HCT116 (cell line): ENCODE data around the gene DNMT1. TPM values are rescaled to one million over a fixed set of nuclear protein-coding genes. Genes with fewer than 3 reads are reported as not detected.
"Not testable (repeated sequence)": the region's sequence is repeated elsewhere in the genome, so short reads cannot be mapped to it uniquely, and the experiment has no call there.

ENCODE experiments used
- ATAC-seq: fragments of 200-7000 bp; cut with Tn5 transposase; 2 replicates; pipeline ENCODE4 v1.9.1; 2020; ENCODE audit warnings: mild to moderate bottlenecking, moderate library complexity
- BruUV-seq: library from RNA; stranded (reverse); fragments of 400-500 nt; replicated peaks from 2 replicates; lab custom pipeline; 2021; lab: Mats Ljungman, UMichigan
- CTCF ChIA-PET: fragments of 300-600 bp; sonication (Branson Sonifier 250); formaldehyde crosslinking; loops from one replicate; lab custom pipeline; 2021; ENCODE audit warnings: antibody characterized with exemption; lab: Charles Lee
- POLR2A ChIA-PET: fragments of 300-600, 350-600 bp; sonication (Branson Sonifier 250); formaldehyde crosslinking; loops from one replicate; lab custom pipeline; 2021; ENCODE audit warnings: antibody characterized with exemption; lab: Charles Lee
- RAD21 ChIA-PET, 2 experiments: fragments of 300-600 bp; sonication (Branson Sonifier 250); formaldehyde crosslinking; loops; one replicate each; lab custom pipeline; 2023; ENCODE audit warnings: low total read pairs in 2 of 2; ENCODE audit not compliant: uncharacterized antibody in 2 of 2, unreplicated experiment in 2 of 2, low non-redundant PET in 1 of 2; lab: Charles Lee
- DNase-seq: peaks from one replicate; pipeline ENCODE4 v3.0.0-alpha.2; 2010; ENCODE audit warnings: low read depth, low spot score
- H2AFZ ChIP-seq: fragments of 200-600 bp; shearing (Covaris generic), sonication (generic); 2 replicates; pipeline ENCODE4 v1.6.1; 2017; ENCODE audit warnings: low read depth, mixed run types, mixed read lengths, antibody characterized with exemption, low read length; ENCODE audit not compliant: poor library complexity, severe bottlenecking
- H3K27ac ChIP-seq: 2 replicates; pipeline ENCODE4 v1.5.1; 2012; ENCODE audit warnings: low read depth, low read length
- H3K27me3 ChIP-seq: fragments of 200-600 bp; sonication (generic); 2 replicates; pipeline ENCODE4 v1.6.1; 2016; ENCODE audit warnings: mixed run types, low read length, mixed read lengths; ENCODE audit not compliant: insufficient read depth
- H3K36me3 ChIP-seq, 2 experiments: fragments of 200-500 bp in 1 of 2; fragments of 200-600 bp in 1 of 2; sonication (Bioruptor generic) in 1 of 2; sonication (generic) in 1 of 2; 2 replicates each; pipeline versions ENCODE4 v1.5.1 to v1.6.1; 2014 to 2016; ENCODE audit warnings: low read length in 2 of 2, inconsistent platforms in 1 of 2, mixed read lengths in 1 of 2, mixed run types in 1 of 2; ENCODE audit not compliant: insufficient read depth in 2 of 2, control insufficient read depth in 1 of 2
- H3K4me1 ChIP-seq, 2 experiments: fragments of 200-600 bp in 1 of 2; sonication (generic) in 1 of 2; 2 replicates each; pipeline versions ENCODE4 v1.5.1 to v1.6.1; 2012 to 2017; ENCODE audit warnings: low read length in 2 of 2, inconsistent platforms in 1 of 2, mild to moderate bottlenecking in 1 of 2, mixed read lengths in 1 of 2, mixed run types in 1 of 2, moderate library complexity in 1 of 2; ENCODE audit not compliant: insufficient read depth in 2 of 2, control insufficient read depth in 1 of 2
- H3K4me2 ChIP-seq: fragments of 200-600 bp; sonication (generic); 2 replicates; pipeline ENCODE4 v1.6.1; 2017; ENCODE audit warnings: mixed run types, low read length, mixed read lengths
- H3K4me3 ChIP-seq, 2 experiments: fragments of 200-600 bp in 1 of 2; sonication (generic) in 1 of 2; replicated peaks in 1 of 2; 2 replicates each; pipeline ENCODE4 v1.5.1; 2011 to 2016; ENCODE audit warnings: low read length in 2 of 2, control low read depth in 1 of 2, low read depth in 1 of 2, mild to moderate bottlenecking in 1 of 2, mixed read lengths in 1 of 2, mixed run types in 1 of 2
- H3K79me2 ChIP-seq: fragments of 200-600 bp; sonication (generic); 2 replicates; pipeline ENCODE4 v1.6.1; 2017; ENCODE audit warnings: mild to moderate bottlenecking, mixed run types, low read length, moderate library complexity, mixed read lengths; ENCODE audit not compliant: insufficient read depth
- H3K9ac ChIP-seq: fragments of 200-600 bp; sonication (generic); 2 replicates; pipeline ENCODE4 v1.6.1; 2016; ENCODE audit warnings: low read length, mixed read lengths
- H3K9me2 ChIP-seq: fragments of 200-600 bp; sonication (generic), shearing (Covaris generic); 2 replicates; pipeline ENCODE4 v1.6.1; 2017; ENCODE audit warnings: mixed run types, mild to moderate bottlenecking, moderate library complexity; ENCODE audit not compliant: insufficient read depth
- H3K9me3 ChIP-seq, 2 experiments: fragments of 200-500 bp in 1 of 2; fragments of 200-600 bp in 1 of 2; sonication (Bioruptor generic) in 1 of 2; sonication (generic) in 1 of 2; 2 replicates each; pipeline ENCODE4 v1.6.1; 2014 to 2017; ENCODE audit warnings: low read length in 2 of 2, mixed read lengths in 2 of 2, inconsistent platforms in 1 of 2, low read depth in 1 of 2, mild to moderate bottlenecking in 1 of 2, mixed run types in 1 of 2, moderate library complexity in 1 of 2; ENCODE audit not compliant: control insufficient read depth in 1 of 2, insufficient read depth in 1 of 2
- H4K20me1 ChIP-seq: fragments of 200-600 bp; sonication (generic), shearing (Covaris generic); 2 replicates; pipeline ENCODE4 v1.6.1; 2017; ENCODE audit warnings: mixed run types, mild to moderate bottlenecking, moderate library complexity; ENCODE audit not compliant: insufficient read depth
- CEBPB ChIP-seq: IDR thresholded peaks from 2 replicates; pipeline ENCODE4 v1.6.1; 2012; ENCODE audit warnings: low read depth
- EGR1 ChIP-seq: IDR thresholded peaks from 2 replicates; pipeline ENCODE4 v1.6.1; 2012; ENCODE audit warnings: low read depth
- EZH2 ChIP-seq: fragments of 200-600 bp; sonication (generic); IDR thresholded peaks from 2 replicates; pipeline ENCODE4 v1.6.1; 2017; ENCODE audit warnings: antibody characterized with exemption, mixed run types
- JUND ChIP-seq: IDR thresholded peaks from 2 replicates; pipeline ENCODE4 v1.6.1; 2012
- POLR2AphosphoS5 ChIP-seq: IDR thresholded peaks from 2 replicates; pipeline ENCODE4 v1.6.1; 2011; ENCODE audit warnings: mild to moderate bottlenecking, low read depth, low read length, moderate library complexity
- RAD21 ChIP-seq: IDR thresholded peaks from 2 replicates; pipeline ENCODE4 v1.6.1; 2012; ENCODE audit warnings: low read depth, mild to moderate bottlenecking
- SP1 ChIP-seq: IDR thresholded peaks from 2 replicates; pipeline ENCODE4 v1.6.1; 2012; ENCODE audit warnings: low read depth
- YY1 ChIP-seq: IDR thresholded peaks from 2 replicates; pipeline ENCODE4 v1.6.1; 2011; ENCODE audit warnings: low read length, low read depth, moderate library complexity, mild to moderate bottlenecking; ENCODE audit not compliant: insufficient replicate concordance; ENCODE audit errors: extremely low read depth
- ZBTB33 ChIP-seq: IDR thresholded peaks from 2 replicates; pipeline ENCODE4 v1.6.1; 2011; ENCODE audit warnings: mild to moderate bottlenecking, low read length, moderate library complexity; ENCODE audit not compliant: insufficient replicate concordance; ENCODE audit errors: extremely low read depth
- ZNF274 ChIP-seq: fragments of 200-500 bp; sonication (Bioruptor generic); IDR thresholded peaks from 2 replicates; pipeline ENCODE4 v1.6.1; 2014; ENCODE audit warnings: mild to moderate bottlenecking, low read depth, low read length, inconsistent platforms
- intact Hi-C: fragments of 100-400 bp; cut with micrococcal nuclease; formaldehyde crosslinking; loops from 2 replicates; pipeline ENCODE4 v1.10.0; 2022
- total RNA-seq: library from RNA; stranded (reverse); gene quantifications from one replicate; pipeline ENCODE4 v1.2.1, GENCODE V29; 2021; ENCODE audit not compliant: unreplicated experiment
- TF ChIP-seq, protein P1 (sequence below): IDR thresholded peaks from 2 replicates; pipeline ENCODE4 v1.6.1; 2012

The DNMT1 gene
- total RNA-seq, 1 experiment from 2014 or later, result 235 TPM

DNA sequence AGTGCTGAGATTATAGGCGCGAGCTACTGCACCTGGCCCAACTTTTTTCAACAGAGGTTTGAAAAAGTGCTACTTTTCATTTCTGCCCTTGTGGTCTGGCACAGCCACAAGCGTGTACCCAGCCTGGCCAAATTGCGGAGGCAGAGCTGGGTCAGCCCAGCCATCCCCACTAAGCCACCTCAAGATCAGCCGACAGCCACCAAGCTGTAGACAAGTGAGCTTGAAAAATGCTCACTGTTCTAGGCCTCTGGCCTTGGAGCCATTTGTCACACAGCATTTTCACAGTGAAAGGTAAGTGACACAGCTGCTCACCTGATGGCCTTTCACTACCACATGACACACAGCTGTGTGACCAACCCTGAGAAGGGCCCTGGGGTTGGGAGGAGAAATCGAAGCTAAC, 27.3 kb downstream of the DNMT1 start:
- Histone ChIP-seq H3K4me2 (no peak overlapping the region), H4K20me1 (no peaks in the 10 kb centered on the region), H3K79me2 (peaks cover 32% of the 10 kb centered on the region; the same call in 1 of the 2 replicates), H3K4me1 (no peaks in the 10 kb centered on the region), H3K9ac (no peak overlapping the region), H3K36me3 (peaks cover 51 to 54% of the 10 kb centered on the region in 2 experiments; a peak in 3 of 4 replicates), H3K9me2 (no peaks in the 10 kb centered on the region), H3K27me3 (no peaks in the 10 kb centered on the region), H3K9me3 (no peaks in the 10 kb centered on the region), H2AFZ (no peak overlapping the region), H3K27ac (no peak overlapping the region), H3K4me3 (no peak overlapping the region)
- ChIA-PET CTCF (no interaction called here), RAD21 (no interaction called here), POLR2A (no interaction called here)
- no TSS peak for BruUV-seq
- TF ChIP-seq YY1 (no peak), EGR1 (no peak), RAD21 (no peak), SP1 (no peak), POLR2AphosphoS5 (no peak), ZNF274 (no peak), JUND (no peak), ZBTB33 (no peak), EZH2 (no peak), CEBPB (no peak)
- TF ChIP-seq, protein P1, sequence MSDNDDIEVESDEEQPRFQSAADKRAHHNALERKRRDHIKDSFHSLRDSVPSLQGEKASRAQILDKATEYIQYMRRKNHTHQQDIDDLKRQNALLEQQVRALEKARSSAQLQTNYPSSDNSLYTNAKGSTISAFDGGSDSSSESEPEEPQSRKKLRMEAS, result no peak
- ATAC-seq, result no peak
- DNase-seq, result no peak
- intact Hi-C loops, result no loop called here

DNA sequence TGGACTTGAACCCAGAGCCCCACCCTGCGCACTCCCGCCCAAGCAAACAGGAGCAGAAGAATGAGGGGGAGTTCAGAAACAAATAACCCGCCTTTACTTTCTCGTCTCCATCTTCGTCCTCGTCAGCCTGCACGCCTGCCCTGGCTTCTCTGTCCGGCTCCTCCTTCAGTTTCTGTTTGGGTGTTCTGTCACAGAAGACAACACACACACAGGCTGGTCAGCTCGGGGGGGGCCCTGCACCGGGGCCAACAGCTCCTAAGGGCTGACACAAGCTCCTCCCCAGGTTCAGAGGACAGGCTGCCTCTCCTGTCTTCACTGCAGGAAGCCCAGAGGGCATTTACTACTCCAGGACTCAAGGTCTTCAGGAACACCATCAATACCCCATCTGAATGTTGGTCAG, 28.3 kb downstream of the DNMT1 start:
- BruUV-seq, DNase-seq, H3K4me2 ChIP-seq, H3K27ac ChIP-seq, RAD21 ChIA-PET, ATAC-seq, H3K4me3 ChIP-seq, H3K4me1 ChIP-seq, CTCF ChIA-PET, H4K20me1 ChIP-seq, intact Hi-C loops, H3K27me3 ChIP-seq, H3K9me3 ChIP-seq, H3K9ac ChIP-seq, H2AFZ ChIP-seq, H3K9me2 ChIP-seq: not testable (repeated sequence)
- Histone ChIP-seq H3K79me2 (peaks cover 27% of the 10 kb centered on the region; the same call in 1 of the 2 replicates), H3K36me3 (peaks cover 53 to 58% of the 10 kb centered on the region in 2 experiments; a peak in 3 of 4 replicates)
- POLR2A ChIA-PET, result interaction anchor here (0.6 kb wide), 1 partner anchor 67 kb away, joined by 4 read pairs; no protein-coding TSS in a partner anchor
